Natural killer cell (primary cell): ENCODE measurements around the gene TRIM34. TPM values are rescaled to one million over a fixed set of nuclear protein-coding genes. Genes with fewer than 3 reads are reported as not detected.

Experiments used
- ATAC-seq, 3 donors: fragments of 150-1000 bp in 2 of 3; fragments of 200-7000 bp in 1 of 3; cut with Tn5 transposase; 1 replicate in 1 of 3; 2 replicates in 2 of 3; pipeline ENCODE4 v1.10.0; 2021; ENCODE audit warnings: mild to moderate bottlenecking in 2 of 3, moderate library complexity in 2 of 3
- DNase-seq, 2 donors: peaks; one replicate each; pipeline versions ENCODE4 v3.0.0 to v3.0.0-alpha.2; 2013 to 2021; ENCODE audit warnings: mixed read lengths in 1 of 2
- H3K27ac ChIP-seq: one replicate; pipeline ENCODE4 v1.5.1; 2013; ENCODE audit warnings: mild to moderate bottlenecking, low read length
- H3K27me3 ChIP-seq: one replicate; pipeline ENCODE4 v1.6.1; 2013; ENCODE audit warnings: low read length; ENCODE audit not compliant: control insufficient read depth, insufficient read depth
- H3K36me3 ChIP-seq: one replicate; pipeline ENCODE4 v1.6.1; 2013; ENCODE audit warnings: low read length; ENCODE audit not compliant: control insufficient read depth, insufficient read depth
- H3K4me1 ChIP-seq: one replicate; pipeline ENCODE4 v1.6.1; 2013; ENCODE audit warnings: low read length; ENCODE audit not compliant: control insufficient read depth, insufficient read depth
- H3K4me3 ChIP-seq: one replicate; pipeline ENCODE4 v1.5.1; 2013; ENCODE audit warnings: low read length
- H3K9me3 ChIP-seq: one replicate; pipeline ENCODE4 v1.6.1; 2013; ENCODE audit warnings: low read length; ENCODE audit not compliant: control insufficient read depth, insufficient read depth
- H3K27ac Mint-ChIP-seq, 2 donors: one replicate each; pipeline ENCODE4 v1.8.0; 2022; ENCODE audit warnings: mild to moderate bottlenecking in 2 of 2, mixed read lengths in 2 of 2, moderate library complexity in 1 of 2
- H3K27me3 Mint-ChIP-seq, 2 donors: one replicate each; pipeline ENCODE4 v1.8.0; 2022; ENCODE audit warnings: low read depth in 2 of 2, mixed read lengths in 2 of 2
- H3K36me3 Mint-ChIP-seq: one replicate; pipeline ENCODE4 v1.8.0; 2022; ENCODE audit warnings: mixed read lengths
- H3K4me1 Mint-ChIP-seq, 2 donors: one replicate each; pipeline ENCODE4 v1.8.0; 2022; ENCODE audit warnings: mixed read lengths in 2 of 2
- H3K4me3 Mint-ChIP-seq: one replicate; pipeline ENCODE4 v1.8.0; 2022; ENCODE audit warnings: mild to moderate bottlenecking, moderate library complexity, mixed read lengths
- H3K9me3 Mint-ChIP-seq, 2 donors: one replicate each; pipeline ENCODE4 v1.8.0; 2022; ENCODE audit warnings: mixed read lengths in 2 of 2
- WGBS: methylation state at CpG from one replicate; pipeline ENCODE4 v1.1.7; 2013; ENCODE audit warnings: missing lambda C conversion rate; ENCODE audit not compliant: insufficient coverage; 5-methylcytosine and 5-hydroxymethylcytosine counted together
- intact Hi-C: fragments of 100-400 bp; cut with micrococcal nuclease; formaldehyde crosslinking; loops from one replicate; pipeline ENCODE4 v1.14.2; 2022
- total RNA-seq, 4 donors: library from RNA; stranded (reverse); fragments of 120-200 nt in 1 of 4; gene quantifications; one replicate each; pipeline versions ENCODE4 v1.2.3 to v1.2.4, GENCODE V29; 2013 to 2022
- TF ChIP-seq, protein P1 (sequence below): fragments of 200-600 bp; IDR thresholded peaks from one replicate; pipeline ENCODE4 v1.8.0; 2022; ENCODE audit warnings: antibody characterized with exemption

TRIM34 gene
- total RNA-seq, 3 donors from 2014 or later (not counting 1 experiment from before 2014, with no cell fraction given): 8.2 to 10.0 (median 9.9) TPM

DNA sequence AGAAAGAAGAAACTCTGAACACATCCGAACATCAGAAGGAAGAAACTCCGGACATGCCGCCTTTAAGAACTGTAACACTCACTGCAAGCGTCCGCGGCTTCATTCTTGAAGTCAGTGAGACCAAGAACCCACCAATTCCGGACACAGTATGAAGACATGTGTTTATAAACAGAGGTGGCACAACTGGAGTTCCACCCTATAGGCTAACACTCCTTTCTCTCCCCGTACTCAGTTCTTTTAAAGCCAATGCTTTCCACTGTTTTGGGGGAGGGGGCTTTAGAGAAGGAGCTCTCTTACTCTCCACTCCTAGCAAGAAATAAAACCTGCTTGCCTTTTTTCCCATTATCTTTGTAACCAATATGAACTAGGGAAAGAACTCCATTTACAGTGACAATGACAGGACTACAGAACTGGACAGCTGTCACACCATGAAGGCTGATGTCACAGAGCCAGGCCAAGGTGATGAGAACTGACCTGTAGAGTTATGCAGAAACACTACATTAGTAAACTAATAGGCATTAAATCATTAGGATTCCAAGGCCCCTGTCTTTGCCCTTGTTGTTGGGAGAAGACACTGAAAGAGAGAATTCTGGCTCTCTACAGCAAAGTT lies 59.3 kb downstream of the TRIM34 start:
- DNase-seq (no peak), ATAC-seq (peak; percentile 37 to 58 (median 42))
- Histone ChIP-seq H3K9me3 (no peaks in the 10 kb centered on the region), H3K4me1 (peaks cover 15% of the 10 kb centered on the region), H3K27ac (peak overlapping the region; percentile 90), H3K36me3 (peaks cover 10% of the 10 kb centered on the region), H3K4me3 (peak overlapping the region; percentile 68), H3K27me3 (no peaks in the 10 kb centered on the region)
- TF ChIP-seq, protein P1, sequence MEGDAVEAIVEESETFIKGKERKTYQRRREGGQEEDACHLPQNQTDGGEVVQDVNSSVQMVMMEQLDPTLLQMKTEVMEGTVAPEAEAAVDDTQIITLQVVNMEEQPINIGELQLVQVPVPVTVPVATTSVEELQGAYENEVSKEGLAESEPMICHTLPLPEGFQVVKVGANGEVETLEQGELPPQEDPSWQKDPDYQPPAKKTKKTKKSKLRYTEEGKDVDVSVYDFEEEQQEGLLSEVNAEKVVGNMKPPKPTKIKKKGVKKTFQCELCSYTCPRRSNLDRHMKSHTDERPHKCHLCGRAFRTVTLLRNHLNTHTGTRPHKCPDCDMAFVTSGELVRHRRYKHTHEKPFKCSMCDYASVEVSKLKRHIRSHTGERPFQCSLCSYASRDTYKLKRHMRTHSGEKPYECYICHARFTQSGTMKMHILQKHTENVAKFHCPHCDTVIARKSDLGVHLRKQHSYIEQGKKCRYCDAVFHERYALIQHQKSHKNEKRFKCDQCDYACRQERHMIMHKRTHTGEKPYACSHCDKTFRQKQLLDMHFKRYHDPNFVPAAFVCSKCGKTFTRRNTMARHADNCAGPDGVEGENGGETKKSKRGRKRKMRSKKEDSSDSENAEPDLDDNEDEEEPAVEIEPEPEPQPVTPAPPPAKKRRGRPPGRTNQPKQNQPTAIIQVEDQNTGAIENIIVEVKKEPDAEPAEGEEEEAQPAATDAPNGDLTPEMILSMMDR: no peak
- peak overlapping the region; percentile 98 for H3K27ac Mint-ChIP-seq
- H3K4me3 Mint-ChIP-seq: peak overlapping the region; percentile 99
- H3K9me3 Mint-ChIP-seq: no peaks in the 10 kb centered on the region
- peaks cover 8% of the 10 kb centered on the region for H3K36me3 Mint-ChIP-seq
- H3K4me1 Mint-ChIP-seq: peaks cover 31 to 53% of the 10 kb centered on the region in 2 donors
- 3% methylated on average over 4 of the region's 8 CpGs for WGBS
- intact Hi-C loops: loop anchor here (1.0 to 10.0 kb wide), 4 partner anchors 17 to 1079 kb away; partner anchors contain the start of genes CNGA4, FHIP1B, OR52N2 and TRIM68
- H3K27me3 Mint-ChIP-seq: no peaks in the 10 kb centered on the region

DNA sequence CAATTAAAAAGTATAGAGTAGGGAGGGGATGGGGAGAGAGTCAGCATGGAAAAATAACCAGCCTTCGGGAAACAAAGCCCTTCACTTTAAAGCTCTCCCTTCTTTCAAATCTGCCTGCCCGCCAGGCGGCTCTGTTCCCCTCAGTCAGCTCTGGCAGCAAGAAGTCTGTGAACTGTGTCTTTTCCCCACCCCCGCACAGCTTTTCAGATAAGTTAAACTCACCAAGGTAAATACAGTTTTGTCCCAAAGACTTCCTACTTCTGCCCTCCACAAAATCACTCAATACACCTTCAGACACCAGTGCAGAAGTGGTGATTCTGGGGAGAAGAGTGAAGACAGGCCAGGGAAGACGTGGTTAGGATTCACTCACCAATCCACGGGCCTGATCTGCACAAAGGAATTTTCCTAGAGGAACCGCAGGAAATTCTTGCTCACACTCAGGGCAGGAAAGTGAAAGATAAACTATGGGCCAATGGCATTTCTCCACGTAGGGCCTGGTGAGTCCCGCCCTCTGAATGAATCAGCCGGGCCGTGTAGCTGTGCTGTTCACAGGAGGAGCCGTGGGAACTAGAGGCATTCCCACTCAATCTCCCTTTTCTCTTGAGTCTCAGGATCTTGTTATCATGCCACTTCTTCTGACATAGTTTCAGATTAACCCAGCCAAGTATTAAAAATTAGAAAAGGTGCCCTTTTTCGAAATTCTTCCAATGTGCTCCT lies 60.0 kb downstream of the TRIM34 start, which contains the start of gene TRIM5:
TRIM5 (minus strand) TSS at position 429 of the 717 bp plus-strand sequence. CDS start 4,897 bp downstream, outside the sequence.
- Histone ChIP-seq H3K4me3 (peak within 1 kb of the TSS; percentile 68), H3K27ac (peak within 1 kb of the TSS; percentile 90), H3K36me3 (peaks cover 4% of the 10 kb centered on the region), H3K4me1 (peaks cover 15% of the 10 kb centered on the region), H3K27me3 (no peaks in the 10 kb centered on the region), H3K9me3 (no peaks in the 10 kb centered on the region)
- Mint-ChIP-seq H3K4me1 (peaks cover 30 to 51% of the 10 kb centered on the region in 2 donors), H3K27me3 (no peaks in the 10 kb centered on the region), H3K9me3 (no peaks in the 10 kb centered on the region), H3K4me3 (peak within 1 kb of the TSS; percentile 99), H3K36me3 (peaks cover 2% of the 10 kb centered on the region), H3K27ac (peak within 1 kb of the TSS; percentile 98)
- TF ChIP-seq, protein P1: peak; percentile 58
- WGBS: under 1% methylated on average over 13 of the region's 13 CpGs
- intact Hi-C loops: loop anchor here (1.0 to 10.0 kb wide), 6 partner anchors 16 to 1080 kb away; partner anchors contain the start of genes ARFIP2, CNGA4, FHIP1B and OR52N2
- DNase-seq (peak; percentile 69 to 92), ATAC-seq (peak; percentile 81 to 86 (median 85))

DNA sequence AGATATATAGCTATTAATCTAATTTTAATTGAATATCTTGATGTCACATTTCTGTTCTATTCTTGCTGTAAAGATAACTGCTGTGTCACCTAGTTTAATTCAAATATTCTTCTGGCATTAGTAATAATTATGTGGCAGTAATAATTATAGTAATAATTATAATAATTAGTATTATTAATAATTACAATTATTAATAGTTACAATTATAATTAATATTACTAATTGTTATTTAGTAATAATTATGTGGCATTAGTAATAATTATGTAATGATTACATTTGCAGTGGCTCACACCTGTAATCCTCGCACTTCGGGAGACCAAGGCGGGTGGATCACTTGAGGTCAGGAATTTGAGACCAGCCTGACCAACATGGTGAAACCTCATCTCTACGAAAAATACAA lies 61.6 kb downstream of the TRIM34 start:
- H3K4me3 ChIP-seq: no peak overlapping the region
- H3K27ac ChIP-seq: no peak overlapping the region
- WGBS: 97% methylated on average over 4 of the region's 4 CpGs
- Mint-ChIP-seq H3K4me3 (no peak overlapping the region), H3K9me3 (no peaks in the 10 kb centered on the region), H3K4me1 (peaks cover 44 to 59% of the 10 kb centered on the region in 2 donors), H3K27ac (no peak overlapping the region), H3K27me3 (no peaks in the 10 kb centered on the region), H3K36me3 (no peaks in the 10 kb centered on the region)
- no peaks in the 10 kb centered on the region for H3K9me3 ChIP-seq
- peaks cover 15% of the 10 kb centered on the region for H3K4me1 ChIP-seq
- TF ChIP-seq, protein P1: no peak
- intact Hi-C loops: loop anchor here (5.0 to 10.0 kb wide), 3 partner anchors 548 to 1082 kb away; partner anchors contain the start of genes ARFIP2, CNGA4, FHIP1B and TIMM10B
- no peak for DNase-seq
- H3K27me3 ChIP-seq: no peaks in the 10 kb centered on the region
- no peaks in the 10 kb centered on the region for H3K36me3 ChIP-seq
- no peak for ATAC-seq
